HepG2 (cell line): ENCODE data around the gene ZNF547. TPM values are rescaled to one million over a fixed set of nuclear protein-coding genes. Genes with fewer than 3 reads are reported as not detected.

ENCODE experiments used
- ATF2 ChIP-seq: sonication (generic); formaldehyde crosslinking; IDR thresholded peaks from 2 replicates; pipeline ENCODE4 v1.4.0; 2020; ENCODE audit warnings: missing genetic modification reagents
- CREB1 ChIP-seq, 2 experiments: fragments of 450-650 bp in 1 of 2; IDR thresholded peaks; 2 replicates each; pipeline ENCODE4 v1.6.1; 2016 to 2017; ENCODE audit warnings: control low read depth in 1 of 2, mild to moderate bottlenecking in 1 of 2, missing compliant biosample characterization in 1 of 2, missing genetic modification characterization in 1 of 2
- EEA1 ChIP-seq: sonication (generic); formaldehyde crosslinking; IDR thresholded peaks from 2 replicates; pipeline ENCODE4 v1.5.1; 2020; ENCODE audit warnings: mild to moderate bottlenecking, missing genetic modification reagents, borderline replicate concordance
- GATAD2A ChIP-seq: IDR thresholded peaks from 2 replicates; pipeline ENCODE4 v1.6.1; 2016
- HCFC1 ChIP-seq: fragments of 150-350 bp; IDR thresholded peaks from 2 replicates; pipeline ENCODE4 v1.6.1; 2014; ENCODE audit warnings: low read depth, low read length
- HDAC2 ChIP-seq: sonication (generic); formaldehyde crosslinking; IDR thresholded peaks from 2 replicates; pipeline ENCODE4 v1.4.0; 2020; ENCODE audit warnings: missing genetic modification reagents
- MATR3 ChIP-seq: sonication (generic); formaldehyde crosslinking; IDR thresholded peaks from 2 replicates; pipeline ENCODE4 v1.4.0; 2020; ENCODE audit warnings: missing genetic modification reagents
- NKX3-1 ChIP-seq: sonication (generic); formaldehyde crosslinking; IDR thresholded peaks from 2 replicates; pipeline ENCODE4 v1.5.0; 2020; ENCODE audit warnings: missing genetic modification reagents
- NR2F6 ChIP-seq, 2 experiments: IDR thresholded peaks; 2 replicates each; pipeline ENCODE4 v1.6.1; 2016; ENCODE audit warnings: antibody characterized with exemption in 1 of 2, mild to moderate bottlenecking in 1 of 2
- RELA ChIP-seq: sonication (generic); formaldehyde crosslinking; IDR thresholded peaks from 2 replicates; pipeline ENCODE4 v1.4.0; 2020; ENCODE audit warnings: missing genetic modification reagents
- SOX13 ChIP-seq, 3 experiments: fragments of 450-650 bp in 1 of 3; sonication (generic) in 1 of 3; formaldehyde crosslinking in 1 of 3; IDR thresholded peaks in 2 of 3; conservative IDR thresholded peaks in 1 of 3; 2 replicates each; pipeline versions ENCODE4 v1.5.0 to v1.6.1; 2016 to 2020; ENCODE audit warnings: antibody characterized with exemption in 1 of 3, mild to moderate bottlenecking in 1 of 3, missing compliant biosample characterization in 1 of 3, missing genetic modification reagents in 1 of 3, moderate library complexity in 1 of 3
- SRF ChIP-seq: IDR thresholded peaks from 2 replicates; pipeline ENCODE4 v1.6.1; 2011; ENCODE audit warnings: mild to moderate bottlenecking, low read depth, low read length, moderate library complexity
- TBX3 ChIP-seq: fragments of 450-650 bp; IDR thresholded peaks from 2 replicates; pipeline ENCODE4 v1.6.1; 2017; ENCODE audit warnings: antibody characterized with exemption, mild to moderate bottlenecking, inconsistent platforms, borderline replicate concordance
- TIGD3 ChIP-seq: sonication (generic); formaldehyde crosslinking; IDR thresholded peaks from 2 replicates; pipeline ENCODE4 v1.5.1; 2020; ENCODE audit warnings: mild to moderate bottlenecking, missing genetic modification reagents, borderline replicate concordance
- ZNF574 ChIP-seq: sonication (generic); formaldehyde crosslinking; IDR thresholded peaks from 2 replicates; pipeline ENCODE4 v1.4.0; 2020; ENCODE audit warnings: missing genetic modification reagents
- ZNF782 ChIP-seq: sonication (generic); formaldehyde crosslinking; IDR thresholded peaks from 2 replicates; pipeline ENCODE4 v1.4.0; 2020; ENCODE audit warnings: missing genetic modification reagents, mild to moderate bottlenecking, borderline replicate concordance
- polyA plus RNA-seq, 8 experiments: library from polyadenylated mRNA; depleted of rRNA in 3 of 8; stranded (reverse) in 7 of 8; unstranded in 1 of 8; fragments of >200 nt; fragmentation: Illumina TruSeq in 4 of 8; extraction: Trizol in 4 of 8; gene quantifications; 2 replicates each; pipeline versions ENCODE4 v1.2.1 to v1.2.3, GENCODE V29; 2011 to 2016; ENCODE audit warnings: low read depth in 4 of 8, missing spikeins in 1 of 8, mixed read lengths in 1 of 8; ENCODE audit not compliant: insufficient read depth in 1 of 8
- total RNA-seq, 5 experiments: library from RNA; depleted of rRNA; stranded (reverse); fragments of >200 nt; fragmentation: Illumina TruSeq; extraction: Trizol; gene quantifications; 2 replicates each; pipeline ENCODE4 v1.2.3, GENCODE V29; 2016; ENCODE audit warnings: low read depth in 1 of 5
- TF ChIP-seq, protein P1 (sequence below): sonication (generic); formaldehyde crosslinking; IDR thresholded peaks from 2 replicates; pipeline ENCODE4 v1.8.1; 2023; ENCODE audit warnings: mild to moderate bottlenecking, inconsistent platforms, moderate library complexity, missing genetic modification reagents, borderline replicate concordance
- TF ChIP-seq, protein P2 (sequence below): sonication (generic); formaldehyde crosslinking; conservative IDR thresholded peaks from 2 replicates; pipeline ENCODE4 v1.4.0; 2020; ENCODE audit warnings: missing genetic modification reagents
- TF ChIP-seq, protein P3 (sequence below): sonication (generic); formaldehyde crosslinking; IDR thresholded peaks from 2 replicates; pipeline ENCODE4 v1.5.0; 2020; ENCODE audit warnings: missing genetic modification reagents

Gene ZNF547
- total and polyA plus RNA-seq, 2 of the 13 experiments (the other 11 are each of a cell fraction or from before 2014, with no cell fraction given): 2.0 to 2.6 TPM

DNA sequence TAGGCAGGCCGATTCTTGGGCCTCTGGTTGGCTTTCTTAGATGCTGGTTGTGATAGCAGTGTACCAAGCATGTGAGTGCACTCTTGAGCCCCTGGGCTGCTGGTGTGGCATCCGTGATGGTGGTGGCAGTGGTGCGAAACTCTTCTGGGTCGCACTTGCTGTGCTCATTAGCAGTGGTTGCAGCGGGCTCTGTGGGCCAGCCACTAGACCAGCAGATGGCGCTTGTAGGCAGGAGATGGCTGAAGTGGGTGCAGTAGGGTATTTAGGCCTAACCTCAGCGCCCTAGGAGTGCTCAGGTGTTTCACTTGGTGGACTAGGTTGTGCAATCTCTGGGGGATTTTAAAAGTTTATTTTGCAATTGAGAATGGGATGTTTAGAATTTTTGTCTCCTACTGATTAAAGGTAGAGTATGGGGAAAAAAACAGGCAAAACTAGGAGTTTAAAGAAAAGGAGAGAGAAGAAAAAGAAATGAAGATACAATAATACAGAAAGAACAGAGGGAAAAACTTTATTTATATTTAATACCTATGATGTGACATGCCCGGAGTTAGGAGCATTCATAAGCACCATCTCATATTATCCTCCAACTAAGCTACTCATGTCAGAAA is 43.3 kb downstream of the ZNF547 start (continued):
- TF ChIP-seq NR2F6 (IDR thresholded peaks at IDR 0.05) (no peak), NR2F6 (CRISPR knock-in tag; IDR thresholded peaks at IDR 0.05) (no peak), TBX3 (no peak), RELA (CRISPR knock-in tag) (no peak), MATR3 (CRISPR knock-in tag) (no peak), HDAC2 (CRISPR knock-in tag) (0 out of 2 replicates have a peak, but pooled peaks have one; percentile 39), TIGD3 (no peak), CREB1 (IDR thresholded peaks at IDR 0.05) (no peak), CREB1 (CRISPR knock-in tag; IDR thresholded peaks at IDR 0.05) (no peak), SOX13 (IDR thresholded peaks at IDR 0.05) (no peak), SOX13 (CRISPR knock-in tag; conservative IDR thresholded peaks at IDR 0.05 in 1 of 2, IDR thresholded peaks at IDR 0.05 in 1 of 2) (no peak), HCFC1 (0 out of 2 replicates have a peak, but pooled peaks have one; percentile 18), ZNF782 (CRISPR knock-in tag) (0 out of 2 replicates have a peak, but pooled peaks have one; percentile 30), GATAD2A (CRISPR knock-in tag) (peak; percentile 63), ZNF574 (0 out of 2 replicates have a peak, but pooled peaks have one; percentile 51), SRF (no peak), EEA1 (no peak), NKX3-1 (CRISPR knock-in tag) (no peak), ATF2 (CRISPR knock-in tag) (peak; percentile 42; the same call in 1 of the 2 replicates)
- TF ChIP-seq, protein P1, sequence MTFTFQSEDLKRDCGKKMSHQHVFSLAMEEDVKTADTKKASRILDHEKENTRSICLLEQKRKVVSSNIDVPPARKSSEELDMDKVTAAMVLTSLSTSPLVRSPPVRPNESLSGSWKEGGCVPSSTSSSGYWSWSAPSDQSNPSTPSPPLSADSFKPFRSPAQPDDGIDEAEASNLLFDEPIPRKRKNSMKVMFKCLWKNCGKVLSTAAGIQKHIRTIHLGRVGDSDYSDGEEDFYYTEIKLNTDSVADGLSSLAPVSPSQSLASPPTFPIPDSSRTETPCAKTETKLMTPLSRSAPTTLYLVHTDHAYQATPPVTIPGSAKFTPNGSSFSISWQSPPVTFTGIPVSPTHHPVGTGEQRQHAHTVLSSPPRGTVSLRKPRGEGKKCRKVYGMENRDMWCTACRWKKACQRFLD (CRISPR knock-in tag): no peak
- TF ChIP-seq, protein P2, sequence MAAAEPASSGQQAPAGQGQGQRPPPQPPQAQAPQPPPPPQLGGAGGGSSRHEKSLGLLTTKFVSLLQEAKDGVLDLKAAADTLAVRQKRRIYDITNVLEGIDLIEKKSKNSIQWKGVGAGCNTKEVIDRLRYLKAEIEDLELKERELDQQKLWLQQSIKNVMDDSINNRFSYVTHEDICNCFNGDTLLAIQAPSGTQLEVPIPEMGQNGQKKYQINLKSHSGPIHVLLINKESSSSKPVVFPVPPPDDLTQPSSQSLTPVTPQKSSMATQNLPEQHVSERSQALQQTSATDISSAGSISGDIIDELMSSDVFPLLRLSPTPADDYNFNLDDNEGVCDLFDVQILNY (CRISPR knock-in tag): no peak
- TF ChIP-seq, protein P3, sequence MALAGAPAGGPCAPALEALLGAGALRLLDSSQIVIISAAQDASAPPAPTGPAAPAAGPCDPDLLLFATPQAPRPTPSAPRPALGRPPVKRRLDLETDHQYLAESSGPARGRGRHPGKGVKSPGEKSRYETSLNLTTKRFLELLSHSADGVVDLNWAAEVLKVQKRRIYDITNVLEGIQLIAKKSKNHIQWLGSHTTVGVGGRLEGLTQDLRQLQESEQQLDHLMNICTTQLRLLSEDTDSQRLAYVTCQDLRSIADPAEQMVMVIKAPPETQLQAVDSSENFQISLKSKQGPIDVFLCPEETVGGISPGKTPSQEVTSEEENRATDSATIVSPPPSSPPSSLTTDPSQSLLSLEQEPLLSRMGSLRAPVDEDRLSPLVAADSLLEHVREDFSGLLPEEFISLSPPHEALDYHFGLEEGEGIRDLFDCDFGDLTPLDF (CRISPR knock-in tag): no peak
